GM19023 (cell line): ENCODE data around the gene TAF1B.

Experiments used
- ATAC-seq: cut with Tn5 transposase; IDR thresholded peaks from one replicate; pipeline ENCODE4 v1.9.1; 2021; ENCODE audit warnings: mild to moderate bottlenecking, moderate library complexity; ENCODE audit not compliant: unreplicated experiment

Gene TAF1B

DNA sequence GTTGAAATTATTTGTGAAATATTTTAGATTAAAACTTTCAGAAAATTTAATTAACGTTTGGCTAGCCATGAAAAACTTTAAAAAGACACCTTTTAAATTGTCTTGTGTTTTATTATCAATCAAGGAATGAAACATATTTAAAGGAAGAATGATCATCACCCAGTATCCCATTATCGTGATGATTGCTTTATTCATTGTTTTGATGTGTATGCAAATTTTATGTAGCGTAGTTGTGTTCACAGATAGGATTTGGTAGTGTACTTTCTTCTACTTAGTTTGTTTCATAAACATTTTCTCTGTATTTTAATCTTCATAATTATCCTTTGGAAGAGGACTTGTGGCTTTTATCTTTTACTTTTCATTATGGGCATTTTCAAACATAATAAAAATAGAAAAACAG, 116.0 kb downstream of the TAF1B start:
- no peak for ATAC-seq

DNA sequence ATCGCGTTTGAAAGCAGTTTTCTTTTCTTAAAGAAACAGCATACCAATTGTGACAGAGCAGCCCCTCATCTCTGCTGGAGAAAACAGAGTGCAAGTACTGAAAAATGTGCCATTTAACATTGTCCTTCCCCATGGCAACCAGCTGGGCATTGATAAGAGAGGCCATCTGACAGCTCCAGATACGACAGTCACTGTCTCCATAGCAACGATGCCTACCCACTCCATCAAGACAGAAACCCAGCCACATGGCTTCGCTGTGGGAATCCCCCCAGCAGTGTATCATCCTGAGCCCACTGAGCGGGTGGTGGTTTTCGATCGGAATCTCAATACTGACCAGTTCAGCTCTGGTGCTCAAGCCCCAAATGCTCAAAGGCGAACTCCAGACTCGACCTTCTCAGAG, 117.7 kb downstream of the TAF1B start:
- no peak for ATAC-seq

DNA sequence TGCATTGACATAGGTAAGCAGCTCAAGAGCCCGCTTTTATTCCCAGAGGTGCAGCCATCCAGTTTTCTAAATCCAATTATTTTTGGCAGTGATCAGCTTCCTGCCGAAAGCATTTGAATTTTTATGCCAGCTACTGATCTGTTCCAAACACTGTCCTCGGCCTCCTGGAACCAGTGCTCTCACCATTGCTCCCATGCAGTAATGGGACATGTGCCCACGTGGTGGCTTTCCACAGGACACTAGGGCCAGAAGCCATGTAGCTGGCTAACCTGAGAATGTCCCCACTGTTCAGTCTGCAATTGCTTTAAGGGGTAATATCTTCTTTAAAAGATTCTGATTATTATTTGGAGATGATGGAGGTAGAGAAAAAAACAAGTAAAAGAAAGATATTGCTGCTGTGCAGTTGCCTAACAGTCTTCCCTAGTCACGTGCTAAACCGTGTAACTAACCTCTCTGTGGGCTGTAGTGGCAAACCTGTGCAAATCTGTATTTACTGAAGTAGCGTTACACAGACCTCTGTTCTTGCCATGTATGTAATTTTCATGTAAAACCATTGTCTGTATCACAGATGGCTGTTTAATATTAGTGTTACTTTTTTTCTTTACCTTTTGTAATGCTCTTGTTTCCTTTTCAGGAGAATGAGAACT, 121.2 kb downstream of the TAF1B start:
- no peak for ATAC-seq

DNA sequence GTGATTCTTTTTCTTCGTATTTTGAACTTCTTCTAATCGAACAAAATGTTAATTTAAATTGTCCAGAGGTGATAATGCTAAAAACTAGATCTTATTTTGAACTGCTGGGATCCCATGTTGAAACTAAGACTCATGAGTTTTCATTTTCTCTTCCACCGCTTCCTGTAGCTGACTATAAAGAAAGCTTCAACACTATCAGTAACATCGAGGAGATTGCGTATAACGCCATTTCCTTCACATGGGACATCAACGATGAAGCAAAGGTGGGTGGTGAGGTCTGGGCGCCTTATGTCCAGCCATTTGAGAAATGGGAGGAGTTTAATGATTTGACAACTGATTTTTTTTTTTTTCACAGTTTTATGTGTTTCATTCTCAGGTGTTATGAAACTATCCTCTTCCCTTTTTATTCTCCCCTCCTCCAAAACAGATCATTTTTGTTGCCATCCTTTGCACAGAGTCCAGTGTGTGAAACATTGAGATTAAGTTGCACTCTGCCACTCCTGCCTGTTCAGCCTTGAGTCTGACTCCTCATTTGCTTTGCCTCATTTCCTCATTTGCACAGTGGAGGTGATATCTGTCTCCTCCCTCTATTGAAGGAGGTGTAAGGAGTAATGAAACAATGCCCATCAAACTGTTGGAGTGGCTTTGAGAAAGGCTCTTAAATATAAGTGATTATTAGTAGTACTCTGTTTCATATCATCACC, 122.0 kb downstream of the TAF1B start:
- no peak for ATAC-seq

DNA sequence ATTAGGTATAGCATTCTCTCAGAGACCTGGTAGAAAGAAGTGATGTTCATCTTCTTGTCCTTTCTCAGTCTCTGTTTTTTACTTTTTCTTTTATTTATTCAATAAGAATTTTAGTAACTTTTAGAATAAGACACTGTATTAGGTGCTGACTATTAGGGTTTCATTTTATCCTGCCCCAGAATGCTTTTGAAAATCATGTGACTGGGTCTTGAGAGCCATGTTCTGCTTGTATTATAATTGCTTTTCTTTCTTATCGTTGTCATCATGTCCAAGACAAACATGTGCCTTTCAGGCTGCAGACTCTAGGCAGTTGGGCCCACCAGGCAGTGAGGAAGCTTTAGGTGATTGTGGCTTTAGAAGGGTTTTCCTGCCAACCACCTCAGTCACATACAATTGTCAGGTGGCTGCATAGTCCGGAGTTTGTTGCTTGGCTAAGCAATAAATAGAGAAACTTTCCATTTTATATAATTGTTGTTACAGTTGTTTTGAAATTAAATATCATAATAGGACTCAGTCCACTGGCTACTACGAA, 123.3 kb downstream of the TAF1B start:
- no peak for ATAC-seq

GRCh38 chr2:9967053-9967775, 123.9 kb downstream of the TAF1B start:
- no peak for ATAC-seq

- ATAC-seq = no peak
These were observed 125.6 kb downstream of the TAF1B start for GRCh38 chr2:9968553-9969497.

GRCh38 chr2:9970200-9971044, 127.1 kb downstream of the TAF1B start:
- no peak for ATAC-seq

DNA sequence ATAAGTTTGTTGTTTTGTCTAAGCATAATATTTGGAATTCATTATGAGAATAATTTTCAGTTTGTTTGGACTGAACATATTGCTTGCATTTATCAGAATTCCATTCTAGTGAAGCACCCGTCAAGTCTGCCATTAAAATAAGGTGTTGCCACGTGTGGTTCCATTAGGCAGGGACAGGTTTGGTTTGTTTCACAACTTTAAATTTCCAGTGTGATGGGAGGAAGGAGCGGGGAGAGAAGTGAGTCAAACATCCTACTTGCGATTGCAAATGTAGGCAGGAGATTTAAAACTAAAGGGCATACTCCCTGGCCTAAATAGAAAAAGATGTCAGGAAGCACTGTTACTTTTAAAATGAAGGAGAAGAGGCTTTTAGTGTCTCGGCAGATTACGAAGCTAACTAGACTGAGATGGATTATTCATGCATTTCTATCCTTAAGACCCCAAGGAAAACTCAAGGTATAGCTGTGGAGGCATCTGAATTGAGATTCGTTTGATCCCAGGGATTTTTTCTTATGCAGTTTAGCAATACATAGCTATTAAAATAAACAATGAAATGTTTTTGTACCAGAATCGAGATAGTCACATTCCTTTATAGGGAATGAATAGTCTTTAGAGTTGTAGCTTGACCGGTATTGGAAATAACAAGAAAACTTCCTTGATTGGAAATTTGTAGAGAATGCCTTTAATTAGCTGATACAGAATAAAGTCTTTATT, 128.0 kb downstream of the TAF1B start:
- no peak for ATAC-seq

DNA sequence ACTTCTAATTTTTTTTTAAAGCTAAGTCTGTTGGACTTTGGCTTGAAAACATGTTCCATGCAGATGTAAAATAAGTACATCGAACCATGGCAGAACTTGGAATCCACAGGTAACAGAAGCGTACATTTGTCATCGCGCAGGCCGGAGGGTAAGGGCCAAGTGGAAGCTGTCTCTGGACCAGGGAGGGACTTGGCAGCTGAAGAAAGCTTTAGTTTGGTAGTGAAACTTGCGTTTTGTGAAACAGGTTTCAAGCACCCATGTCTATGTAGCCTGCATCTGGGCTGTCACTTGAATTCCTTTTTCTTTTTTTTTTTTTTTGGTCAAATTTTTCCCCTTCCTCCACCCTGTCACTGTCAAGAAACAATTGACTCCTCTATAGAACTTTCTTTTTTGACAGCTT, 128.6 kb downstream of the TAF1B start:
- ATAC-seq = no peak

DNA sequence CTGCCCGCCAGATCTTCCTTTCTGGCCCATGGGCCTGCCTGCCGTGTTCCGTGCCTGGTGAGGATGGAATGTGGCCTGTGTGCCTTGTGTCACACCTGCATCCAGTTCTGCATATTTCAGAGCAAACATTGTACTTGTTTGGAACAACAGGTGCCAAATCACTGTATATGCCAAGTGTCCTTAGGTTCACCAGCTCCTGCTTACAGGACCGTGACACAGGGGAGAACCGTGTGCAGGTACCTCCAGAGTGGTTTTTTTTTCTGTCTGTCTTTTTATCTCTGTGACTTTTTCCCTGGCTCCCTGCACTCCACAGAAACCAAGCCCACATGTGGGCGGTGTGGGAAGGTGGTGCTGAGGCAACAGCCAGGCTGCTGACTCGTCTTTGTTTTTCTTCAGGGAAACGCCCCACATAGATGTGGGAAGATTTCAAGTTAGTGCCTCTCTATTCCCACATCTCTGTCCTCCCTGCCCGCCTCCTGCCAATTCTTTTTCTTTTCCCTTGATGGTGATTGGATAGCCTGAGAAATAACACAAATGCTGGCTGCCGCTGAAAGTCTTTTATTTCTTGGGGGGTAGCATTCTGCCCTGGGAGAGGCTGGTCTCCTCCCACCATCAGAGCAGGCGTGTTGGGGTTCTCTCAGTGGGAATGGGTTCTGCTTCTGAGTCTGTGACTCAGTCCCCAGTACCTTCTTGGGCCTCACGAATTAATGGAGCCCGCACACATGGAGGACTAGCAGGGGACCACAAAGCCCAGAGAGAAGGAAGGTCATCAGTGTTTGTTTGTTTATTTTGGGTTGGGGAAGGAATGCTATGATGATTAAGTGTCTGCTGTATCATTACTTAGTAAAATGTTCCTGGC, 129.6 kb downstream of the TAF1B start:
- no peak for ATAC-seq

DNA sequence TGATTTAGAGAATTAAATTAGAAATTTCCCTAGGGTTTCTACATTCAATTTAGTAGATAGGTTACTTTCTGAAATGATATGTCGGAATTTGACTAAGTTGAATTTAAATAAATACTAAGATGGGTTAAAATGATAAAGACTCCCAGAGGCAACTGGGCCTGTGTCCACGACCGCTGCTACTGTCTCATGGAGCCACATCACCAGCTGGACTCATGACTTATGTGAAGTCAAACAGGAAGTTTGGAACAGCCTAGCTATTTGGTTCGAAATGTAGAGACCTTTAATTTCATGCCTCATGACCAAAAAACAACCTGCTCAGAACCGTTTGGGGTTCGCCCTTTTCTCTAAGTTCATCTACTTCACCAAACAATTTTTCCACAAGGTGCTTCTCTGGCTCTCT, 130.4 kb downstream of the TAF1B start:
- no peak for ATAC-seq

DNA sequence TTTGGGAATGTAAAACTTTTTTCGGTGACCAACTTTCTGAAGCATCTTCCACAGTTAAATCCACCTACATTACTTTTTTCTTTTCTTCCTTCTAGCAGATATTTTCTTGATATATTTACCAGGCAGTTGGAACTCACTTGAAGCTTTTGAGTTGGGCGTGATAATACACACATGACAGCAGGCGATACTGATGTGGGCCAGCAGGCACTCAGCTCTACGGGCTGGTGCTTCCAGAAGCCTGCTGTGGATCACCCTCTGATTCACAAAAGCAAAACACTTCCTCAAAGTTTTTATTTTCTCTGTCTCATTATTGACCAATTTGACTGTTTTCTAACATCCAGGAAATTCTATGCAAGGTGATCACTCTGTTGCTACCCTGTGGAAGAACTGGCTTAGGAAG, 131.1 kb downstream of the TAF1B start:
- ATAC-seq = no peak

GRCh38 chr2:9975328-9975727, 132.1 kb downstream of the TAF1B start:
- no peak for ATAC-seq

GRCh38 chr2:9975805-9976447, 132.7 kb downstream of the TAF1B start:
- ATAC-seq = no peak

DNA sequence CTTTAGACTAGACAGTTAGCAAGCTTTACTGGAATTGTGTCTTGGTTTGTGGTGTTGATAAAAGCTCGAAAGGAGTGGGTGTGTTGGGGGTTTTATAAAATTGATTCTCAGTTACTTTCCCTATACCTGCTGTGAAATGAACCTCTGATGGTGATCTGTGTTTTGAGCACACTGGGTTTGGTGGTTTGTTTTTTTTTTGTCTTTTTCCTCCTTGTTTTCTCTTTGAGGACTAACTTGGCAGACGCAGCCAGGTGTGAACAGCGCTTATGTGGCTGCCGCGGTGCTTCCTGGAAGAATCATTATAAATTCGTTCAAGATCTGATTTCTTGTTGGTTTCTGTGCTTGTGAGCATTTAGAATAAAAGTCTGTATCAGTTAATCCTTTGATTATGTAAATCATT, 136.7 kb downstream of the TAF1B start:
- ATAC-seq = no peak

GRCh38 chr2:9980520-9980919, 137.2 kb downstream of the TAF1B start:
- ATAC-seq = no peak

DNA sequence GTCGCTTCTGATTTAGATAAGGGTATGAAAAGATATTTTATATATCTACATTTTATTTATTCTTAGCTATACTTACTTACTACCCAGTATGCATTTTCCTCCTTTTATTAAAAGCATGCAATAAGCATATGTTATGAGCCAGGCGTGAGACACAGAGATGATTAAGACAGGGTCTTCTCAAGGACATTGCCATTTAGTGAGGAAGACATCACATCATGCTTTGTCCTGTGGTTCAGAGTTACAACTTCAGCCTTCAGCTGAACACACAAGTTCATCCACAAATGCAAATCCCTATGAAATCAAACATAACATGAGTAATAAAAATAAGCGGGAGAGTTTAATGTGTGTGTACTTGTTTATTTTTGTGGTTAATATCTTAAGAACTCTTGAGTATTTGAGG, 138.4 kb downstream of the TAF1B start:
- ATAC-seq = no peak
